ENCODE measurements around the gene JUND.

Gene JUND

DNA sequence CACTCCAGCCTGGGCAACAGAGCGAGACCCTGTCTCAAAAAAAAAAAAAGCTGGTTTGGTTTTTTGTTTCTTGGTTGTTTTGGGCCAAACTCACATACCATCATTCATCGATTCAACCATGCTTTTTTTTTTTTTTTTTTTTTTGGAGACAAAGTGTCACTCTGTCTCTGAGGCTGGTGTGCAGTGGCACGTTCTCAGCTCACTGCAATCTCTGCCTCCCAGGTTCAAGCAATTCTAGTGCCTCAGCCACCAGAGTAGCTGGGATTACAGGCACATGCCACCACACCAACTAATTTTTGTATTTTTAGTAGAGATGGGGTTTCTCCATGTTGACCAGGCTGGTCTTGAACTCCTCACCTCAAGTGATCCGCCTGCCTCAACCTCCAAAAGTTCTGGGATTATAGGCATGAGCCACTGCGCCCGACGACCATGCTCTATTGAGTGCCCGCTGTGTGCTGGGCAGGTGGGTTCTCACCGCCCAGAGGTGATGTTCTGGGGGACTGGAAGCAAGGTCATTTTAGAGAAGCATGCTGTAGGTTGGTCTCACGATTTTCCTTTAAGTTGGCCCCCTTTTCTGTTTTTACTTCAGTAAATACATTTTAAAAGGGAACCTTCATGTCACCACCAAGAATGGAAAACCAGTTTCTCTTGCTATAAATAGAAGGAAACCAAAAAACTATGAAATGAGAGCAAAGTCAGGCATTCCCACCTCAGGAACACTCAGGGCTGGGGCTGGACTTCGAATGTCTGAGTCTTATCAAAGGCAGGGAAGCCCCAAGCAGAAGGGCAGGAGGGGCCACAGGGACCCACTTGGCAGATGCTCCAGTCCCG is 8.3 kb upstream of the JUND start:
- DNase-seq: no peak

DNA sequence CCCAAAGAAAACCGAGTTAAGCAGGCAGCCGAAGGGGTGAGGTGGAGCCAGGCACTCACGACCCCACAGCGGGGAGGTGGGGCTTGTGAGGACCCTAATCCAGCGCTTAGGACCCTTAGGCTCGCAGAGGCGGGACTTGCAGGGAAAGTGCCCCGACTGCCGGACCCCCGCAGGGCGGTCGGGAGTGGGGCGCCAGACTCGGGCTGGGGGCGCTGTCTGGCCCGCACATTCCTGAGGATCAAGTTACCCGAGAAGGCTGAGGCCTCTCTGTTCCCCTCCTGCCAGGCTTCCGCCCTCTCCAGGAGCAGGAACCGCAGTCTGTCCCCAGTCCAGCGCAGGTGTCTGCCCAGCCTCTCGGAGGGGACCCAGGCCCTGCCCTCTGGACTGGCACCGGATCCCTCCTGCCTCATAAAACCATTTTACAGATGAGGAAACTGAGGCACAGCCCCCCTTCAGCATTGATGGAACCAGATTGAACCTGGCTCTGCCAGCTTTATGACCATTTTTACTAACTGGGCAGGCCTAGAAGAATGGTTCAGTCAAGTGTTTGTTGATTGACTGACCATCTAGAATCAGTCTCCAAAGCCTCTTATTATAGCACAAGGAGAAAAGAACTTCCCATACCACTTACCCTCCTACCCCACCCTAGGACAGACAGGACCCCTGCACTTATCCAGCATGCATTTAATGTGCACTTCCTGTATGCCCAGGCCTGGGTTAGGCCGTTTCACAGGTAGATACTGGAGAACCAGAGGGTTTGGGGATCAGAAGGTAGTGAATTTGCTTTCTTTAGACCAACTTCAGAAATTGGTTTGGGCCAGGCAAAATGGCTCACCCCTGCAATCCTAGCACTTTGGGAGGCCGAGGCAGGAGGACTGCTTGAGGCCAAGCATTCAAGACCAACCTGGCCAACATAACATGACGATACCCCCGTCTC is 6.7 kb upstream of the JUND start:
- no peak for DNase-seq

DNA sequence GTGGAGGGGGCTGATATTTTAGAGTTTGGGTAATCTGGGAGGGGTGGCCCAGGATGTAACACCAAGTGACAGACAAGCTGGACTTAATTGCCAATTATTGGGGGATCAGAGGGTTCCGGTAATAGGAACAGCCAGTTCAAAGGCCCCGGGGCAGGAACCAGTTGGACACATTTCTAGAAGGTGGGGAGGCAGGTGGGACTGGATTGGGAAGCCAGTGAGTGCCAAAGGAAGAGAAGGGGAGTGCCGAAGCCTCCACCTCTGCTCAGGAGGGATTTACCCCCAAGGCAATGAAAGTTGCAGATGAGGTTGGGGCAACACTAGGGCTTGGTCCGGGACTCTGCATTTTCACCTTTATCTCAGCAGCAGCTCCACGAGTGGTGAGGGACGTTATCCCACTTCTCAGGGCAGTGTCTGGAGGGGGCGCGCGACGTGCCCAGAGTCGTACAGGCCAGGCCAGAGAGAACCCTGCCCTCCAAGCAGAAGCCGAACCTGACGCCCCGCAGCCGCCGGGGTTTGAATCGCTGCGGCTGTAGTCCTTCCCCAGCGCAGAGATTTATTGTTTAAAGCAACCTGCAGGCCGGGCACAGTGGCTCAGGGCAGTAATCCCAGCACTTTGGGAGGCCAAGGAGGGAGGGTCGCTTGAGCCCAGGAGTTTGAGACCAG is 5.7 kb upstream of the JUND start:
- no peak for DNase-seq

DNA sequence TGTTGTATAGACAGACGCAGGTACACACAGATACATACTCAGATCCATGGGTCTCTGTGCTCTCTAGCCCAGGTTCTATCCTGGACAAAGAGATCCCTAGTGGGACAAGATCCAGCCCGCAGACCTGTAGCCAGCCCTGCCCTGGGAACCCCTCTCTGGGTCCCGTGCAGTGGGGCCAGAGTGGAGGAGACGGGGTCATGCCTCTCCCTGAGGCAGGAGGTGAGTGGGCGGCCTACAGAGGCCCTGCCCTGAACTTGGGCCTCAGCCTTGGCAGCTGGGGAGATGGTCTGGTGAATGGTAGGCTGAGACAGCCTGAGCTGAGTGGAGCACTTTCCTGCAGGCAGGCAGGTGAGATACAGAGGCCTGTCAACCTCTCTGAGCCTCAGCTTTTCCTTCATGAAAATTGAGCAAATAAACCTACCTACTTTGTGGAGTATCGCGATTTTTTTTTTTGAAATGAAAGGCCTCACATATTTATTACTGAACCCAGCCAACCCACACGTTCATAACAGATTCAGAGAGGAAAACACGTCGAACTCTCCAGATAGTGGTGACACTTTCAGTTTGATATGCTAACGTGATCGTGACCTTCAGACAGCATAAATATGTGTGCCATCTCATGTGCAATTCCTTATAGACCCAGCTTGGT is 3.4 kb upstream of the JUND start:
- DNase-seq: no peak

DNA sequence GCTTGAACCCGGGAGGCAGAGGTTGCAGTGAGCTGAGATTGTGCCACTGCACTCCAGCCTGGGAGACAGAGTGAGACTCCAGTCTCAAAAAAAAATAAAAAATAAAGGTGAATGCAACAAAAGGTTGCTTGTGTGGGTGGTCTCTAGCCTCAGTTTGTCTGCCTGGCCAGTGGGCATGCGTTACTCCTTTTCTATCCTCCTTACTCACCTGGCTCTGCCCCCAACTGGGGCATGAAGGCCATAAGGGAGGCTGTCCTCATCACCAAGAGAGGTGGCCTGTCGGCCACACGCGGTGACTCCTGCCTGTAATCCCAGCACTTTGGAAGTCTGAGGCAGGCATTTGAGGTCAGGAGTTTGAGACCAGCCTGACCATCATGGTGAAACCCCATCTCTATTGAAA is 1.9 kb upstream of the JUND start:
- DNase-seq: no peak

DNA sequence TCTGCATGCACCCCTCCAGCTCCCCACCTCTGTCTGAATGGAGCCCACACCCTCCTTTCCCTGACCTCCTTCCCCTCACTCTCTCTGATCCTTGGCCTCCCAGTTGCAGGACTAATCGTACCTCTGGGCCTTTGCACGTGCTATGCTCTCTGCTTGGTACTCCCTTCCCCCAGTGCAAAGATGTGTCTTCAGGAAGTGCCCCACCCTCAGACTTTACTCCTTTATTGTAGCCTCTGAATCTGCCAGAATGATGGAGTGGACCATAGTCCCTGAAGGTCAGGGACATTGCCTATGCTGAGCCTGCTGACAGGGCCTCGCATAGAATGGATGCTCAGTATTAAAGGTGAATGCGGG is 1.3 kb upstream of the JUND start:
- DNase-seq: peak; percentile 74

DNA sequence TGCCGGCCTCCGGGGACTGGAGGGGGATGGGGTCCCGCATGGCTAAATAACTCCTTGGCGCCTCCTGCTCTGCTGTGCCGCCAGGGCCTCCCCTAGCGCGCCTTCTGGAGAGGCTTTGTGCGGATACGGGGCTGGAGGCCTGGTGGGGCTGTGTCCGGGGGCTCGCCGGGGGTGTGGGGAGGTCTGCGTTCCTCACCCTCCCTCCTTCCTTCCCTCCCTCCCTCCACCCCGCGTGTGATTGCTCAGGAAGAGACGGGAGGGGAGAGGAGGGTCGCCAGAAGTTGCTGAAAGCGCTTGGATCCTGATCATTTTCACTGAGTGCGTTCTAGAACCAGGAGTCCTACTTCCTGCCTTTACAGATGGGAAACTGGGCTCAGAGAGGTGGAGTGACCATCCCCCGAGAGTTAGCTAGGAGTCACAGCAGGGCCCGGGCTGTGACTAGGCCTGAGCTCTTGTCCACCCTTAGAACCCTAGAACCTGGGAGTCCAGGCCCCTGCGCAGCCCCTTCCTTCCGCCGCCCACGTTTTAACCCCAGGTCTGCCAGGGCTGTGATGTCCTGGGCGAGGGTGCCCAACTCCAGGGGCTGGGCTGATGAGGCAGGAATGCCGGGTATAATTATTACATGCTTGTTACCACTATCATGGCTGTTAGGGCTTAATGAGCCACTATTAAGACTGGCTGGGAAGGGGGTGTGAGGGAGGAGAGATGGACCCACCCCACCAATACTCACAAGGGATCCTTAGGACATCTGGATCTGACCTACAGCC is 782 bp upstream of the JUND start:
- peak; percentile 100 for DNase-seq

DNA sequence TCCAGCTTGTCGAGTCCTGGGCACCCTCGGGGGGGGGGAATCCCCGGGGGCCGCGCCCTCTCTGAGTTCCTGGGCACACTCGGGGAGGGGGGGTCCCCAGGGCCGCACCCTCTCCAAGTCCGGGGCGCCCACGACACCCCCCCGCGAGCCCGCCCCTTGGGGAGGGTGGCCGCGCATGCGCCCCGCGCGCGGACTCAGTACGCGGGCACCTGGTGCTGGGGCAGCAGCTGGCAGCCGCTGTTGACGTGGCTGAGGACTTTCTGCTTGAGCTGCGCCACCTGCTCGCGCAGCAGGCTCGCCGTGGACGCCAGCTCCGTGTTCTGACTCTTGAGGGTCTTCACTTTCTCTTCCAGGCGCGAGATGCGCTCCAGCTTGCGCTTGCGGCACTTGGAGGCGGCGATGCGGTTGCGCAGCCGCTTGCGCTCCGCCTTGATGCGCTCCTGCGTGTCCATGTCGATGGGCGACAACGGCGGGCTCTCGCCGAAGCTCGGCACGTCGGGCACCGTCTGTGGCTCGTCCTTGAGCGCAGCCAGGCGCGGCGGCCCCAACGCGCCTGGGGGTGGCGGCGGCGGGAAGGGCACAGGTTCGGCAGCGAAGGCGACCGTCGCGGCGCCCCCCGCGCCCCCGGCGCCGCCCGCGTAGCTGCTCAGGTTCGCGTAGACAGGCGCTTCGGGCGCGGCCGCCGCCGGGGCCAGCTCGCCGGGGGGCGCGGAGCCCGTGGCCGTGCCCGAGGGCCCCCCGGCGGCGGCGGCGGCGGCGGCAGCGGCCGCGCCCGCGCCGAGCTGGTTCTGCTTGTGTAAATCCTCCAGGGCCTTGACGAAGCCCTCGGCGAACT is 958 bp downstream of the JUND start:
- peak; percentile 95 for DNase-seq

DNA sequence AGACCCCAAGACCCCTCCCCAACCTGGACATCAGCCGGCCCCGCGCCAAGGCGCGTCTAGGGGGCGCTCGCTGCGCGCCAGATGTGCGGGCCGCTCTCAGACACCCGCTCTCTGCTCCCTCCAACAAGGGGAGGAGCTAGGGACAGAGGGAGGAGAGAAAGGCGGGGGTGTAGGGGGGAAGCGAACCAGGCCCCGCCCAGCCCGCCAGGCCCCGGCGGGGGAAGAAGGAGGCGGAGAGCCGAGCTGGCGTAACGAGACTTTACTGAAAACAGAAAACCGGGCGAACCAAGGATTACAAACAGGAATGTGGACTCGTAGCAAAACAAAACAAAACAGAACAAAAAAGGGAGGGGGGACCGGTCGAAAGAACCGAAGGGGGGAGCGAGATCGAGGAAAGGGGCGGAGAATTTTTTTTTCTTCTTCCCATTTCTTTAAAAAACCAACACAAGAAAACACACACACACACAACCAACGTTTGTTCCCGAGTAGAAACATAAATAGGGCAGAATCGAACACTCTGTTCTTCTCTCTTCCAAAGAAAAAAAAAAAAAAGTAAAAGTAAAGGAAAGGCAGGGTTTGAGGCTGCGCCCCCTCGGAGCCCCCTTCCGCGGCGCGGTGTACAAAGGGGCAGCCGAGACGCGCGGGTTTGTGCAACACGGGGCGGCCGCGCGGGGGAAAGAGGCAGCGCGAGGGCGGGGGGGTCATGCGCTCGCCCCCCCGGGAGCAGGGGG is 1.7 kb downstream of the JUND start:
- peak; percentile 99 for DNase-seq

DNA sequence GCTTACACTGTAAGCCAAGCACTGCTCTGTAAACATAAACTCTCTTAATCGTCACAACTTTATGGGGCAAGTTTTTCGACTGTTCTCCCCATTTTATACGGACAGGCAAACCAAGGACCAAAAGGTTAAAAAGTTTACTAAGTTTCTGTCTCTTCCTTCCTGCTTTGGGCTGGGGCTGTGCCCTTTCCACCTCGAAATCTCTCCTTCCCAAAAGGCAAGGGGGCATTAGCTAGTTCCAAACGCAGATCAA is 2.2 kb downstream of the JUND start:
- no peak for DNase-seq

DNA sequence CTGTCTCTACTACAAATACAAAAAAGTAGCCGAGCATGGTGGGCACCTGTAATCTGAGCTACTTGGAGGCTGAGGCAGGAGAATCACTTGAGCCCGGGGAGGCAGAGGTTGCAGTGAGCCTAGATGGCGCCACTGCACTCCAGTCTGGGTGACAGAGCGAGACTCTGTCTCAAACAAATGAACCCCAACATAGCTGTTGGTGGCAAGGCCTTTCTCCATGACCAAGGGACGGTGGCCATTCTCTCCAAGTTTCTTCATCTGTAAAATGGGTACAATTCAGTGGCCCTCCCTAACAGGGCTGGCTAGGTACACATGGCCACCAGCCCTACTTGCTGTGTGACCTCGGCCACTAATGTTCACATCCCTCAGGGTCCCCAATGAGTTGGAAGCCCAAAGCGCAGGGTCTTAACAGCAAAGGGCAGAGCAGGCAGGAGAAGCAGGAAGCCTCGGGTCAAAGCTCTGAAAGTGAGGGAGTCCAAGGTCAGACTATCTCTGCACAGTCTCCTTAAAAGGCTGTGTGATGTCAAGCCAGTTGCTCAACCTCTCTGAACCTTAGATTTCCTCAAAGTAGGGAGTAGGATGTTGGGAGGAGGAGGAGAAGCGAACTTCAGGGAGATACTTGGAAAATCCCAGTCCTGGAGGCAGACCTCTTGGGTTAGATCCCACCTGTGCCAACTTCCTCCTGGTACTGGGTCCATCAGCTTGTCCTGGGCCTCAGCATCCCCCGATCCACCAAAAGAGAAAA is 2.7 kb downstream of the JUND start:
- peak; percentile 49 for DNase-seq

DNA sequence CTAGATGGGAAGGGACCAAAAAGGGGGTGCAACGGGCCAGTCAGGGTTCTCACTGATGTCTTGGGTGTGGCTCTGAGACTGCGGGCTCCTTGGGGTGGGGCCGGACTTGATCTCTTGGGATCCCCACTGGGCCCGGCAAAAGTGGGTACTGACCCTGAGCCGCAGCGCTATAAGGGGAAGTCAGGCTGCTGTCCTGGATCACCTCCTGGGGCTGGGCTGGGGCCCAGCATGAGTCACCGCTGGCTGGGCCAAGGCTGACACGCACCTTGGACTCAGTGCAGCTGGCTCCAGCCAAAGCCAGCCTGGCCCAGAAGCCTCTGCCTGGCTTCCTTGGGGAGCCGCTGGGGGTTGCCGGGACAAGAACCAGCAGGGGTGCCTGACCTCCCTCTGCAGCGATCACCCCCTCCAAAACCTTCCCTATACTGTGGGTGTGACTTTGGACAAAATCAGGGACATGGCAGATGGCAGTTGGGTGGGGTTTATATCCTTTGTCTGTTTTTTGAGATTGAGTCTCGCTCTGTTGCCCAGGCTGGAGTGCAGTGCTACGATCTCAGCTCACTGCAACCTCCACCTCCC is 6.6 kb downstream of the JUND start:
- DNase-seq: no peak

DNA sequence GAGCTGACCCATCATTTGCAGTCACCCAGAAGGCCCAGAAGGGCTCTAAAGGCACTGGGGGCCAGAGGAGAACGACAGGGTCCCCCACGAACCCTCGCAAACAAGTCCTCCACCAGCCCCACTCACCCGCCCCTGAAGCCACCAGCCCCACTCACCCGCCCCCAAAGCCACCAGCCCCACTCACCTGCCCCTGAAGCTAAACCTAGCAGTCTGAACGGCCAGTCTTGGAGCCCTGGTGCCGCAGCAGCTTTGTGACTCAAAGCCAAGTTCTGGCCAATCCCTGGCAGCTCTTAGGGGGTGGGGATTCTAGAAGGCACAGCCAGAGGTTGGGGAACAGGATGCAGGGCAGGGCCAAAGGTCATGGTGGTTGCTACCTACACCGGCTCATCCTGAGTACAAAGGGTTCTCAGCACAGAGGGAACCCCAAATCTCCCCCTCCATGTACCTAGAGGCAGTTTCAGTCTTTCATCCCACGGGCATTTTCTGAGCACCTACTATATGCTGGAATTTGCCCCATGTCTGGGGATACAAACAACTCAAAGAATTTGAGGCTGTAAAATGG is 7.1 kb downstream of the JUND start, which contains the start of gene IQCN:
TSS of gene IQCN (minus strand) at position 234 of the 562 bp plus-strand sequence. CDS start 4,974 bp downstream, outside the sequence.
- DNase-seq: peak; percentile 44

DNA sequence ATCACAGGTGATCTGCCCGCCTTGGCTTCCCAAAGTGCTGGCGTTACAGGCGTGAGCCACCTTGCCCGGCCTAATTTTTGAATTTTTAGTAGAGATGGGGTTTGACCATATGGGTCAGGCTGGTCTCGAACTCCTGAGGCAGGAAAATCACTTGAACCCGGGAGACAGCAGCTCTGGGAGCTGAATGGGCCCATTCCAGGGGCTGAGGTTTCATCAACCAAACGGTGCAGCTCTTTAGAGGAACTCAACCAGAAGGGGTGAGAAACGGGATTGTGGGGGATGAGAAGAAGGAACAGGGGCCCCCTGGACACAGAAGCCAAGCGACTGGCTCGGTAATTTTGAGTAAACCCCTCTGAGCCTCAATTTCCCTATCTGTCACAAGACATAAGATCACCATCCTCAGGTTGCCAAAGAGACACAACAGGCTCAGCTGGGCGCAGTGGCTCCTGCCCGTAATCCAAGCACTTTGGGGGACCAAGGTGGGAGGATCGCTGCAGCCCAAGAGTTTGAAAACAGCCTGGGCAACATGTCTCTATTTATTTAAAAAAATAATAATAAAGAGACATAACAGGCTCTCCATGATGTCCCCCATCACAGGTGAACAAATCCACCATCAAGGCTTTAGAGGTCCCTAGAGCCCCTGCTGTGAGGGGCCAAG is 7.7 kb downstream of the JUND start:
- no peak for DNase-seq

DNA sequence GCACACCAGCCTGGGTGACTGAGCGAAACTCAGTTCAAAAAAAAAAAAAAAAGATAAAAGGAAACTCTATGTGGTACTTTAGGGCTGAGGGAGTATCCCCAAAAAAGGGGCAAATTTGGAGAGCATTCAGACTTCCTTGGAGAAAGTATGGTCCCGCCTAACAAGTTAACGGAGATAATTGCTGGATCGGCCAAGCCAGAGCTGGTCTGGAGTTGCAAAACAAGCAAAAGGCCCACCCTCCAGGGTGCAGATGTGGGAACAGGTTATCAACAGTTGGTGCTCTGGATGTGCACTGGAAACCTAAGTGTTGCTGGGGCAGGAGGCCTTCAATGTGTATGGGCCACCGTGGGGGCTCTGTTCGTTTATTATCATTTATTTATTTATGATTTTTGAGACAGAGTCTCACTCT is 10.0 kb downstream of the JUND start:
- DNase-seq: no peak

DNA sequence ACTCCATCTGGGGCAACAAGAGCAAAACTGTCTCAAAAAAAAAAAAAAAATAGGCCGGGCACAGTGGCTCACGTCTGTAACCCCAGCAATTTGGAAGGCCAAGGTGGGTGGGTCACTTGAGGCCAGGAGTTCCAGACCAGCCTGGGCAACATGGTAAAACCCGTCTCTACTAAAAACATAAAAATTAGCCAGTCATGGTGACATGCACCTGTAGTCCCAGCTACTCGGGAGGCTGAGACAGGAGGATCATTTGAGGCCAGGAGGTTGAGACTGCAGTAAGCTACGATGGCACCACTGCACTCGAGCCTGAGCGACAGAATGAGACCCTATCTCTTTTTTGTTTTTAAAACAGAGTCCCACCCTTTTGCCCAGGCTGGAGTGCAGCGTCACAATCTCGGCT is 11.1 kb downstream of the JUND start:
- no peak for DNase-seq

DNA sequence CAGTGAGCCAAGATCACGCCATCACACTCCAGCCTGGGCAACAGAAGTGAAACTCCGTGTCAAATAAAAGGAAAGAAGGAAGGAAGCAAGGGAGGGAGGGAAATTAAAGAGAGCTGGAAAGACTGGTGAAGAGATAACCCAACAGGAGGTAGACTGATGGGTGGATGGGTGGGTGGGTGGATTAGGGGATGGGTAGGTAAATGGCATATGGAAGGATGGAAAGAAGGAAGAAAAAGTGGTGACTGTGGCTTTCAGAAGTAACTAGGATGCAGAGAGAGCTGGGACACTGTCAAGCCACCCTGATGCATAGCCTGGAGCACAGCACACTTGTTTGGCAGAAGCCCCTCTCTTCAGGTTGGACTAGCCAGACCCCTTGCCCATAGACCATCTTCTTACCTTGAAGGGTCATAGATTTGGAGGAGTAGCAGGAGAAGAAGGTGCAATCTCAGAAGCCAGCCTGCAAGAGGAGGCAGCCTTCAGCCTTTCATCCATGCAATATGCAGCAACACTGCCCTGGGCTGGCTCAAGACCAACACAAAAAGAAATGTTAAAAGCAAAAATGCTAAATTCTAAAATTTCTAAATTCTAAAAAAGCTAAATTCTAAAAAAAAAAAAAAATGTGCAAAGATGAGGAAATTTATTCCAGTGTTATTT is 12.2 kb downstream of the JUND start:
- no peak for DNase-seq
